Spinal cord (tissue), 10 donors: ENCODE data around the gene TFIP11. TPM values are rescaled to one million over a fixed set of nuclear protein-coding genes. Genes with fewer than 3 reads are reported as not detected.
A peak's percentile ranks its signal among the peaks of the same experiment; 100 is the strongest.

ENCODE experiments used
- DNase-seq, 6 donors: peaks; one replicate each; pipeline versions ENCODE4 v3.0.0 to v3.0.0-alpha.2; 2013 to 2015; ENCODE audit warnings: low spot score in 6 of 6, low read depth in 4 of 6
- H3K27ac ChIP-seq: one replicate; pipeline ENCODE4 v1.5.1; 2013; ENCODE audit warnings: low read depth, low read length, control low read depth
- H3K27me3 ChIP-seq: one replicate; pipeline ENCODE4 v1.6.1; 2013; ENCODE audit warnings: low read length; ENCODE audit not compliant: control insufficient read depth, insufficient read depth
- H3K36me3 ChIP-seq: one replicate; pipeline ENCODE4 v1.6.1; 2013; ENCODE audit warnings: low read length; ENCODE audit not compliant: control insufficient read depth, insufficient read depth
- H3K4me1 ChIP-seq: one replicate; pipeline ENCODE4 v1.6.1; 2013; ENCODE audit warnings: low read length; ENCODE audit not compliant: control insufficient read depth, insufficient read depth
- H3K4me3 ChIP-seq: one replicate; pipeline ENCODE4 v1.5.1; 2013; ENCODE audit warnings: low read depth, low read length, control low read depth
- H3K9me3 ChIP-seq: one replicate; pipeline ENCODE4 v1.6.1; 2013; ENCODE audit warnings: low read length; ENCODE audit not compliant: control insufficient read depth, insufficient read depth
- WGBS: methylation state at CpG from one replicate; pipeline ENCODE4 v1.1.5; 2013; ENCODE audit warnings: missing lambda C conversion rate; ENCODE audit not compliant: insufficient coverage; 5-methylcytosine and 5-hydroxymethylcytosine counted together
- polyA plus RNA-seq, 2 donors: library from polyadenylated mRNA; unstranded; fragments of 120-200 nt; gene quantifications; one replicate each; pipeline ENCODE4 v1.2.1, GENCODE V29; 2013; ENCODE audit not compliant: insufficient read length in 2 of 2
- total RNA-seq, 2 donors: library from RNA; depleted of rRNA in 1 of 2; stranded (reverse); fragments of 120-200 nt in 1 of 2; fragments of >200 nt in 1 of 2; gene quantifications; one replicate each; pipeline versions ENCODE4 v1.2.3 to v1.2.4, GENCODE V29; 2013 to 2014
- donor health status: healthy.

TFIP11 gene
- total and polyA plus RNA-seq, 4 donors = 24.5 to 44.4 (median 34.5) TPM

DNA sequence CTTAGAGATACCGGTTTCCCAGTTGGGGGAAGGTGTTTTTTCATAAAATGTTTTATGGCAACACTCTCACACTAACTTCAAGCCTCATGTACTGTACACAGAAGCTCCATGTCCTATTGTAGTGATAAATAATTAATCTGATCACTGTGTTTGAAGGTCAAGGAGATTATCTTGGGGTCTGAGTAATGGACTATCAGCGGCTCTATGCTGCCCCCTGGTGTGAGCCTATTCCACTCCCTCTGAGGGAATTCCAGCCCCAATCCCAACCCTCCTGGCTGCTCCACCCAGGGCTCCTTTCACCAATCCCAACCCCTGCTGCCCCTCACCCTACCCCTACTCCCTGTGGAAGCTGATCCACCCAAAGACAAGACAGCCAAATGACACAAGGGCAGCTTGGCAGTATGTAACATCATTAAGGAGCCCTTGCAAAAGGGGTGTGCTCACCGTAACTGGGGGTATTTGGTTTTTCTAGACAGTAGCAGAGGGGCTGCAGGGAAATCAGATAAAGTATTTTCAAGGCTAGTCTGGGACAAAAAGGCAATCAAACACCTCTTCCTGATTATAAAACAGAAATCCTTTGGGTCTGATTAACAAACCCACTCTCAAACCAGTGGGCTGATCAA is 51.0 kb downstream of the TFIP11 start:
- Histone ChIP-seq H3K27ac (no peak overlapping the region), H3K36me3 (peaks cover 49% of the 10 kb centered on the region), H3K4me1 (peaks cover 25% of the 10 kb centered on the region), H3K27me3 (no peaks in the 10 kb centered on the region), H3K9me3 (no peaks in the 10 kb centered on the region), H3K4me3 (no peak overlapping the region)
- DNase-seq = peak in 3 of 6 donors; percentile 22 to 86 (median 74)
- 22% methylated on average over 1 of the region's 3 CpGs for WGBS

DNA sequence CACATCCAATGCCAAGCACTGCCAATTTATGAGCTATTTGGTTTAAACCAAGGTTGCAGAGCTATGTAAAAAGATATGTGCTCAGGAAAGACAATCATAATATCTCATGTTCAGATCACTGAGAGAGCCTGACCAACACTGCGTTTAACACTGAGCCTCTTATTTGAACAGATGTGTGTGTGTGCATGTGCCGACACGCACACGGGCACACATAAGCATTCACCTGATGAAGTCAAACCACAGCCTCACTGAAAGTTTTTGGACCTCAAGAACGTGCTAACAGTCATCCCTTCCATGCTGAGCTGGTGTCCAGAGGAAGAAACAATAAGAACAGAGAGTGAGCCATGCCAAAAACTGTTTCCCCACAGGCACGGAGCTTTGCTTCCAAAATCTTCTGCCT is 52.1 kb downstream of the TFIP11 start:
- no peaks in the 10 kb centered on the region for H3K9me3 ChIP-seq
- 56% methylated on average over 1 of the region's 6 CpGs for WGBS
- H3K27ac ChIP-seq = no peak overlapping the region
- H3K27me3 ChIP-seq = no peaks in the 10 kb centered on the region
- H3K36me3 ChIP-seq = peaks cover 45% of the 10 kb centered on the region
- H3K4me3 ChIP-seq = no peak overlapping the region
- peaks cover 25% of the 10 kb centered on the region for H3K4me1 ChIP-seq
- no peak for DNase-seq

DNA sequence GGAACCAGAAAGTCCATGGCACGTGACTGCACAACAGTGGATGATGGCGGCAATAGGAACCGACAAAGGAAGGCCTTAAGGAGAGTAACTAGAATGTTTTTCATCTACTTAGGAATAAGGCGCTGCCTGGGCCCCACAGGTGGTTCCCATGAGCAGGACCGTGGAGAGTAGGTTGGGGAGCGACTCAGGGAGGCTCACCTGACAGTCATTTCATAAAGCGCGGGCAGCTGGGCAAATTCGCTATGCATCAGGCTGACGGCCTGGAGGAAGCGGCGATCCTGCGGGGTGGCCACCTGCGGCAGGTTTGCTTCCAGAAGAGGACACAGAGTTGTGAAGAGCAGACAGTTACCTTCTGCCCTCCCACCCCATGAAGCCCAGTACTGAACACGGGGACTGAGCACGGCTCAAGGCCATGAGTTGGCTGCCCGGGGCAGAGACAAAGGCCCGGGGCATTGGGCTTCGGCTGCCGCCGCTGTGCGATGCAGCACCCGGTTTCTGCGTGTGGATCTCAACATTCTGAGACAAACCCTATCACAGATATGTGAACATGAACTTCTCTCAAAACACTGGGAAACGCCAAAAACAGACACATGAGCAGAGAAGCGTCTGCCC is 54.5 kb downstream of the TFIP11 start:
- H3K36me3 ChIP-seq = peaks cover 44% of the 10 kb centered on the region
- WGBS = 97% methylated on average over 25 of the region's 26 CpGs

DNA sequence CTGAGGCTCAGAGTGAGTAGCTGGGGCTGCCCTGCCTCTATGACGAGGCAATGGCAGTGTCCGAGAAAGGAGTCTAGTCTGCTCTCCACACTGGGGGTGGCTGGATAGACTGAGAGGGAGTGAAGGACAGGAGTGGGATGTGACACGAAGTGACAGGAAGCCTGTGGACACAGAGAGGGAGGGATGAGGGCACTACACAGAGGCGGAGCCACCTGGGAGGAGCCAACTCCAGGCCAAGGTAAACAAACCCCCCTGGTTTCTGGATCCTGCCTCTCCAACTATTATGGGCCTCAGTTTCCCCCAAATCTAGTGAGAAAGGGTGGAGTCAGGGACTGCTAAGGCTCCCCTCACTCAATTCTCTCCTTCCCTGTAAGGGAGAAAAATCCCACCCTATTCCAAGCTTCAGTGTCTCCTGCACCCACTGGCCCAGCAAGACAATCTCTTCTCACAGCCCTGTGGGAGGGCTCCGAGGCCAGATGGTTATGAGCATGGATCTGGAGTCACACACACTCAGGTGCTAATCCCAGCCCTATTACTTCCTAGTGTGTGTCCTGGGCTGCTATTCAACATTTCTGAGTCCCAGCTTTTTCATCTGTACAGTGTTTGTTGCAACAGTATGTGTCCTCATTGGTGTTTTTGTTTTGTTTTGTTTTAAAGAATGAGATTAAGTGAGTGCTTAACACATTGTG is 58.3 kb downstream of the TFIP11 start:
- Histone ChIP-seq H3K4me3 (no peak overlapping the region), H3K27ac (no peak overlapping the region), H3K4me1 (no peaks in the 10 kb centered on the region), H3K27me3 (no peaks in the 10 kb centered on the region), H3K9me3 (no peaks in the 10 kb centered on the region), H3K36me3 (peaks cover 72% of the 10 kb centered on the region)
- no peak for DNase-seq
- 88% methylated on average over 4 of the region's 5 CpGs for WGBS

More for the DNA sequence above, 54.5 kb downstream of the TFIP11 start:
- H3K4me3 ChIP-seq = no peak overlapping the region
- peaks cover 10% of the 10 kb centered on the region for H3K4me1 ChIP-seq
- no peak overlapping the region for H3K27ac ChIP-seq
- H3K27me3 ChIP-seq = no peaks in the 10 kb centered on the region
- H3K9me3 ChIP-seq = no peaks in the 10 kb centered on the region
- DNase-seq = no peak

DNA sequence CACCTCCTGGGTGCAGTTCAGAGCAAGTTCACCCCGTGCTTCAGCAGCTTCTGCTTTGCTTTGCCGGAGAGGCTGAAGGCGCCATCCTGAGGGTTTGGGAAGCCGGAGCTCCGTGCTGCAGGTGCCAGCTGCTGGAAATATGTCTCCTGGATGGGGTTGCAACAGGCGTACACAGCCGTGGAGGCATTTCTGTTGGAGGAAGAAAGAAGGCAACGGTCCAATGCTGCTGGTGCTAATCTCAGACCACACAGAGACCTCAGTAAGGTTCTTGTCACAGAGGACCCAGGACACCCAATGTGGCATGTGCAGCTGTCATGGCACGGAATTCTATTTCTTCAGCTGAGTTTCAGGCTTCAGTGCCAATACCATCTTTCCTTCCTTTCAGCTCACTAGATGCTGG is 59.1 kb downstream of the TFIP11 start:
- H3K27ac ChIP-seq = no peak overlapping the region
- H3K4me3 ChIP-seq = no peak overlapping the region
- no peaks in the 10 kb centered on the region for H3K9me3 ChIP-seq
- 91% methylated on average over 9 of the region's 9 CpGs for WGBS
- H3K36me3 ChIP-seq = peaks cover 71% of the 10 kb centered on the region
- no peaks in the 10 kb centered on the region for H3K4me1 ChIP-seq
- H3K27me3 ChIP-seq = no peaks in the 10 kb centered on the region
- DNase-seq = no peak

DNA sequence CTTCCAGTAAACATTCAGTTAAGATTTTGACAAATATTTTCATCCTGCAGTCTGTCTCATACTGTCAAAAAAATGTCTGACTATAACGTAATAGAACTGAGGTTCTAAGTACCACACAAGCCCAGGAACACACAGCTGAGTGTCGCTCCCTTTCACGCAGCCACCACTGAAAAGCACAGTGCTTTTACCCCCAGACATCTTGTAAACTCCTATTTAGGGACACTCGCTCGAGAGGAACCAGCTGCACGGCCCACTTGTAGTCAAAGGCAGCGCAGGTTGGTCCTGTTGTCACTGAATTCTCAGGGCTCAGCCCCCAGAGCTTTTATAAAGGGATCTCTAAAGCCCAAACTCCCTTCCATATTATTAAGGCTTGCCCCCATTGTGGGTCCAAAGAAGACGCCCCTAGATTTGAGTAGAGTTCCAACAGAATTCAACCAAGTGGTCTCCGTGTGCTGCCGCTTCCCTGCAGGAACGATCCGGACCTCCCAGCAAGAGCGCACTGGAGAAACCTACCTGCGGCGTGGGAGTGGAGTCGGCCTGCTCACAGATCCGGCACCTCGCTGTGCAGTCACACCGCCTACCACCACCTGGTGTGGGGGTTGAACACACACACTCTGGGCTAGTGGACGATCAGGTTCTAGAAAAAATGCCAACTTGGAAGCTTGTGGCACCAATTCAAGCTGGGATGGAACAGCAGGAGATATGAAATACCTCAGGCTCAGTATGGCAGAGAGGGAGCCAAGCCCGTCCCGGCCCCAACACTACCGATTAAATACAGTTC is 59.8 kb downstream of the TFIP11 start:
- Histone ChIP-seq H3K4me1 (no peaks in the 10 kb centered on the region), H3K27ac (no peak overlapping the region), H3K27me3 (no peaks in the 10 kb centered on the region), H3K9me3 (no peaks in the 10 kb centered on the region), H3K36me3 (peaks cover 63% of the 10 kb centered on the region), H3K4me3 (no peak overlapping the region)
- no peak for DNase-seq
- 95% methylated on average over 20 of the region's 23 CpGs for WGBS

DNA sequence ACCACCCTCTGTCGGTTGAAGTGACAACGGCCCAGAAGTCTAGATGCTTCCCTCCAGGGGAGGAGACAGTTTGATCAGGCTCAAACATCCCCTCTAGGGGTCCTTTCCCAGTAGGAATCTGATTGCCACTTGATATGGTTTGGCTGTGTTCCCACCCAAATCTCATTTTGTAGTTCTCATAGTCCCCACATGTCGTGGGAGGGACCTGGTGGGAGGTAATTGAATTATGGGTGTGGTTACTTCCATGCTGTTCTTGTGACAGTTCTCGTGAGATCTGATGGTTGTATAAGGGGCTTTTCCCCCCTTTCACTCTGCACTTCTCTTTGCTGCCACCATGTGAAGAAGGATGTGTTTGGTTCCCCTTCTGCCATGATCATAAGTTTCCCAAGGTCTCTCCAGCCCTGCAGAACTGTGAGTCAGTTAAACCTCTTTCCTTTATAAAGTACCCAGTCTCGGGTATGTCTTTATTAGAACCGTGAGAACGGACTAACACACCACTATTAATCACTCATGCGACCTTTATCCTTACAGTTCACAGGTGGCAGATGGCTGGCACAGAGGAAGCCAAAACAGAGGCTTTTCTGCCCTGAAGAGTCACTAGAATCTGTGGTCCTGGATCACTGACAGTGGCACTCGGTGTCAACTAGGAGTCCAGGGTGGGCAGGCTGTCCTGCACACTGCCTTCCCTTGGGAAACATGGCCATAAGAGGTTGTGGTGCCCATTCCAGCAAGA is 61.7 kb downstream of the TFIP11 start:
- no peak overlapping the region for H3K4me3 ChIP-seq
- H3K36me3 ChIP-seq = peaks cover 52% of the 10 kb centered on the region
- no peak overlapping the region for H3K27ac ChIP-seq
- H3K9me3 ChIP-seq = no peaks in the 10 kb centered on the region
- DNase-seq = no peak
- no peaks in the 10 kb centered on the region for H3K27me3 ChIP-seq
- WGBS = 86% methylated on average over 3 of the region's 9 CpGs
- no peaks in the 10 kb centered on the region for H3K4me1 ChIP-seq

DNA sequence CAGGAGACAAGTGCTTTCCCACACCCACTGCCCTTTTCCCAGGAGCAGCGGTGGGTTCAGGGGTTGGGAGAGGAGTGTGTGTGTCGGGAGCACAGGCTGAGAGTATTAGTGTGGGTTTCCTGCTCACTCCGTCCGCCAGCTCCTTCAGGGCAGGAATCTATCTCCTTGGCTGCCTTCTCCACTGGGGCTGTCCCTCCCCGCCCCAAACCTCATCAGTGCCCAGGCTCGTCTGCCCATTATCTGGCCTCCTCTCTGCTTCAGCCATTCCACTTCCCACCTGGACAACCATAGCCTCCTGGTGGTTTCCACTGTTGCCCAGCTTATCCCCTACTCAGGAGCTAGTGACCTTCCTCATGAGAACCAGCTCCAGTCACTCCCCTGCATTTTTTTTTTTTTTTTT is 63.3 kb downstream of the TFIP11 start:
- Histone ChIP-seq H3K4me1 (no peaks in the 10 kb centered on the region), H3K9me3 (no peaks in the 10 kb centered on the region), H3K27me3 (no peaks in the 10 kb centered on the region), H3K4me3 (no peak overlapping the region), H3K27ac (no peak overlapping the region), H3K36me3 (peaks cover 49% of the 10 kb centered on the region)
- DNase-seq = no peak
- WGBS = 62% methylated on average over 4 of the region's 6 CpGs

DNA sequence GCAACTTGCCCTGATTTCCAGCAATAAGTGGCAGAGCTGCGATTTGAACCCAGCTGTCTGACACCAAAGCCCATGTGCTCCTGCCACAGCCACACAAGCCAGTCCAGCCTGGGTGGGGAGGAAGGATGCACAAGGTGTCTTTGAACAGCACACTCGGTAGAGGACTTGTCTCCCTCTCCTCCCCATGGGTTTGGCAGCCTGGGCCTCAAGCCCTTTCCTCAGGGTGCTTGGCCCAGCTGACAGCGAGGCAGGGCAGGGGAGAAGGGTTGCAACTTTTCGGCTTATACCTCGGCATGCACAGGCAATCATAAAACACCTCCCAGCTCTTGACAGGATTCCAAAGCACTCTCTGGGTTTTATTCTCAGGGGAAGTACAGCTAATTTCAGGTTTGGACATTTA is 63.9 kb downstream of the TFIP11 start:
- Histone ChIP-seq H3K4me3 (no peak overlapping the region), H3K27ac (no peak overlapping the region), H3K27me3 (no peaks in the 10 kb centered on the region), H3K4me1 (no peaks in the 10 kb centered on the region), H3K9me3 (no peaks in the 10 kb centered on the region), H3K36me3 (peaks cover 48% of the 10 kb centered on the region)
- 73% methylated on average over 3 of the region's 5 CpGs for WGBS
- DNase-seq = no peak
